HepG2 (cell line): ENCODE data around the gene SERTAD1. TPM values are rescaled to one million over a fixed set of nuclear protein-coding genes. Genes with fewer than 3 reads are reported as not detected.

Experiments used
- HMG20B ChIP-seq: conservative IDR thresholded peaks from 2 replicates; pipeline ENCODE4 v1.6.1; 2016; ENCODE audit warnings: missing genetic modification reagents, missing compliant biosample characterization
- KDM2A ChIP-seq: sonication (generic); formaldehyde crosslinking; IDR thresholded peaks from 2 replicates; pipeline ENCODE4 v1.4.0; 2020; ENCODE audit warnings: low read depth, missing genetic modification reagents, borderline replicate concordance
- KLF16 ChIP-seq, 2 experiments: sonication (generic) in 1 of 2; formaldehyde crosslinking in 1 of 2; IDR thresholded peaks; 2 replicates each; pipeline versions ENCODE4 v1.6.1 to v1.8.0; 2016 to 2023; ENCODE audit warnings: missing genetic modification reagents in 2 of 2, missing compliant biosample characterization in 1 of 2
- MEF2D ChIP-seq: sonication (generic); formaldehyde crosslinking; IDR thresholded peaks from 2 replicates; pipeline ENCODE4 v1.5.1; 2020; ENCODE audit warnings: mild to moderate bottlenecking, missing genetic modification reagents
- MEIS1 ChIP-seq: sonication (generic); formaldehyde crosslinking; IDR thresholded peaks from 2 replicates; pipeline ENCODE4 v1.9.0; 2021; ENCODE audit warnings: mild to moderate bottlenecking, missing genetic modification reagents, moderate library complexity, borderline replicate concordance
- NFYB ChIP-seq: sonication (generic); formaldehyde crosslinking; IDR thresholded peaks from 2 replicates; pipeline ENCODE4 v1.4.0; 2020; ENCODE audit warnings: missing genetic modification reagents
- SALL1 ChIP-seq: sonication (generic); formaldehyde crosslinking; IDR thresholded peaks from 2 replicates; pipeline ENCODE4 v1.8.0; 2022; ENCODE audit warnings: mild to moderate bottlenecking, missing genetic modification reagents
- SNAI1 ChIP-seq: sonication (generic); formaldehyde crosslinking; IDR thresholded peaks from 2 replicates; pipeline ENCODE4 v1.5.0; 2020; ENCODE audit warnings: mild to moderate bottlenecking, missing genetic modification reagents, borderline replicate concordance
- YEATS2 ChIP-seq: sonication (generic); formaldehyde crosslinking; IDR thresholded peaks from 2 replicates; pipeline ENCODE4 v1.4.0; 2020; ENCODE audit warnings: missing genetic modification reagents, borderline replicate concordance
- YEATS4 ChIP-seq: sonication (generic); formaldehyde crosslinking; IDR thresholded peaks from 2 replicates; pipeline ENCODE4 v1.4.0; 2020; ENCODE audit warnings: missing genetic modification reagents, borderline replicate concordance
- ZBTB20 ChIP-seq: sonication (generic); formaldehyde crosslinking; IDR thresholded peaks from 2 replicates; pipeline ENCODE4 v1.8.1; 2023; ENCODE audit warnings: missing genetic modification reagents, low read depth, mild to moderate bottlenecking, borderline replicate concordance
- ZFP1 ChIP-seq: IDR thresholded peaks from 2 replicates; pipeline ENCODE4 v1.6.1; 2016
- ZNF253 ChIP-seq: sonication (generic); formaldehyde crosslinking; IDR thresholded peaks from 2 replicates; pipeline ENCODE4 v1.8.0; 2022; ENCODE audit warnings: mild to moderate bottlenecking, missing genetic modification reagents, borderline replicate concordance
- ZNF367 ChIP-seq: sonication (generic); formaldehyde crosslinking; IDR thresholded peaks from 2 replicates; pipeline ENCODE4 v1.4.0; 2020; ENCODE audit warnings: missing genetic modification reagents, borderline replicate concordance
- ZNF530 ChIP-seq: sonication (generic); formaldehyde crosslinking; IDR thresholded peaks from 2 replicates; pipeline ENCODE4 v1.5.0; 2020; ENCODE audit warnings: low read depth, mild to moderate bottlenecking, missing genetic modification reagents
- ZNF761 ChIP-seq: sonication (generic); formaldehyde crosslinking; conservative IDR thresholded peaks from 2 replicates; pipeline ENCODE4 v1.4.0; 2020; ENCODE audit warnings: mild to moderate bottlenecking, missing genetic modification reagents
- polyA plus RNA-seq, 8 experiments: library from polyadenylated mRNA; depleted of rRNA in 3 of 8; stranded (reverse) in 7 of 8; unstranded in 1 of 8; fragments of >200 nt; fragmentation: Illumina TruSeq in 4 of 8; extraction: Trizol in 4 of 8; gene quantifications; 2 replicates each; pipeline versions ENCODE4 v1.2.1 to v1.2.3, GENCODE V29; 2011 to 2016; ENCODE audit warnings: low read depth in 4 of 8, missing spikeins in 1 of 8, mixed read lengths in 1 of 8; ENCODE audit not compliant: insufficient read depth in 1 of 8
- total RNA-seq, 5 experiments: library from RNA; depleted of rRNA; stranded (reverse); fragments of >200 nt; fragmentation: Illumina TruSeq; extraction: Trizol; gene quantifications; 2 replicates each; pipeline ENCODE4 v1.2.3, GENCODE V29; 2016; ENCODE audit warnings: low read depth in 1 of 5
- TF ChIP-seq, protein P1 (sequence below): sonication (generic); formaldehyde crosslinking; IDR thresholded peaks from 2 replicates; pipeline ENCODE4 v1.4.0; 2020; ENCODE audit warnings: mild to moderate bottlenecking, missing genetic modification reagents
- TF ChIP-seq, protein P2 (sequence below): sonication (generic); formaldehyde crosslinking; IDR thresholded peaks from 2 replicates; pipeline ENCODE4 v1.5.1; 2020; ENCODE audit warnings: mild to moderate bottlenecking, missing genetic modification reagents, moderate library complexity
- TF ChIP-seq, protein P3 (sequence below): sonication (generic); formaldehyde crosslinking; IDR thresholded peaks from 2 replicates; pipeline ENCODE4 v1.5.0; 2020; ENCODE audit warnings: mild to moderate bottlenecking, missing genetic modification reagents, borderline replicate concordance
- TF ChIP-seq, protein P4 (sequence below): sonication (generic); formaldehyde crosslinking; IDR thresholded peaks from 2 replicates; pipeline ENCODE4 v1.5.1; 2020; ENCODE audit warnings: missing genetic modification reagents, mild to moderate bottlenecking, borderline replicate concordance

SERTAD1 gene
- total and polyA plus RNA-seq, 2 of the 13 experiments (the other 11 are each of a cell fraction or from before 2014, with no cell fraction given): 4.3 to 4.5 TPM

DNA sequence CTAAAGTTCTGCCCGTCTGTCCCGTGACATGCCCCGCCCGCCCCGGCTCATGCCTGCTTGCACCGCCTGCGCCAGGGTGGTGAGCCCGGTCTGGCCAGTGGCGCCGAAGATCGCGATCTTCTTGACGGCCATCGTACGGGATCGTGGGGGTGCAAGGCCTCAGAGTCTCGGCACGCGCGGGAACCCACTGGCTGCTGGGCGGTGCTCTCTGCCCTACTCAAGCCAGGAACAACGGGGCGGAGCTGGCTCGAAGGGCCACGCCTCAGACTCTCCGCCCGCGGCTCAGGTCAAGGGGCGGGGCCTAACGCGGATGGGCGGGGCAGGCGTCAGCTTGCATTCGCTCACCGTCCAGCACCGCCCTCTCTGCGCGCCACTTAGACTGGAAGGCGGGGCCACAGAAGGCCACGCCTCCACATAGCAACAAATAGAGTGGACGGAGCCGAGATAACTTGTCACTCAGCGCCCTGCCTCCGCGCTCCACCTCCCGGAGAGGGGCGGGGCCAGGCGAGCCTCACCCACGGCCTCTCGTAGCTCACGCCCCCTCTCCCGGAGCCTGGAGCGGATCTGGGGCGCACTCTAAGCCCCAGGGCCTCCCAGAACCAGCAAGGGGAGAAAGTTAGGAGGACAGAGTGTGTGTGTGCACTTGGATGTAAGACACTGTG lies 39.9 kb upstream of the SERTAD1 start, which contains the start of gene BLVRB (continued):
- TF ChIP-seq, protein P1, sequence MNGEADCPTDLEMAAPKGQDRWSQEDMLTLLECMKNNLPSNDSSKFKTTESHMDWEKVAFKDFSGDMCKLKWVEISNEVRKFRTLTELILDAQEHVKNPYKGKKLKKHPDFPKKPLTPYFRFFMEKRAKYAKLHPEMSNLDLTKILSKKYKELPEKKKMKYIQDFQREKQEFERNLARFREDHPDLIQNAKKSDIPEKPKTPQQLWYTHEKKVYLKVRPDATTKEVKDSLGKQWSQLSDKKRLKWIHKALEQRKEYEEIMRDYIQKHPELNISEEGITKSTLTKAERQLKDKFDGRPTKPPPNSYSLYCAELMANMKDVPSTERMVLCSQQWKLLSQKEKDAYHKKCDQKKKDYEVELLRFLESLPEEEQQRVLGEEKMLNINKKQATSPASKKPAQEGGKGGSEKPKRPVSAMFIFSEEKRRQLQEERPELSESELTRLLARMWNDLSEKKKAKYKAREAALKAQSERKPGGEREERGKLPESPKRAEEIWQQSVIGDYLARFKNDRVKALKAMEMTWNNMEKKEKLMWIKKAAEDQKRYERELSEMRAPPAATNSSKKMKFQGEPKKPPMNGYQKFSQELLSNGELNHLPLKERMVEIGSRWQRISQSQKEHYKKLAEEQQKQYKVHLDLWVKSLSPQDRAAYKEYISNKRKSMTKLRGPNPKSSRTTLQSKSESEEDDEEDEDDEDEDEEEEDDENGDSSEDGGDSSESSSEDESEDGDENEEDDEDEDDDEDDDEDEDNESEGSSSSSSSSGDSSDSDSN: peak; percentile 56; the same call in 1 of the 2 replicates
- TF ChIP-seq, protein P2, sequence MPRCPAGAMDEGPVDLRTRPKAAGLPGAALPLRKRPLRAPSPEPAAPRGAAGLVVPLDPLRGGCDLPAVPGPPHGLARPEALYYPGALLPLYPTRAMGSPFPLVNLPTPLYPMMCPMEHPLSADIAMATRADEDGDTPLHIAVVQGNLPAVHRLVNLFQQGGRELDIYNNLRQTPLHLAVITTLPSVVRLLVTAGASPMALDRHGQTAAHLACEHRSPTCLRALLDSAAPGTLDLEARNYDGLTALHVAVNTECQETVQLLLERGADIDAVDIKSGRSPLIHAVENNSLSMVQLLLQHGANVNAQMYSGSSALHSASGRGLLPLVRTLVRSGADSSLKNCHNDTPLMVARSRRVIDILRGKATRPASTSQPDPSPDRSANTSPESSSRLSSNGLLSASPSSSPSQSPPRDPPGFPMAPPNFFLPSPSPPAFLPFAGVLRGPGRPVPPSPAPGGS (CRISPR knock-in tag): peak; percentile 27; the same call in 1 of the 2 replicates
- TF ChIP-seq KLF16 (CRISPR knock-in tag; IDR thresholded peaks at IDR 0.05) (peak in 1 of 2 experiments; percentile 60; a peak in 1 of 4 replicates), ZNF761 (CRISPR knock-in tag) (0 out of 2 replicates have a peak, but pooled peaks have one; percentile 27), ZNF367 (CRISPR knock-in tag) (no peak), SNAI1 (CRISPR knock-in tag) (no peak), YEATS4 (CRISPR knock-in tag) (peak; percentile 44; the same call in 1 of the 2 replicates), ZNF530 (CRISPR knock-in tag) (no peak), HMG20B (CRISPR knock-in tag) (no peak), MEF2D (CRISPR knock-in tag) (no peak), YEATS2 (CRISPR knock-in tag) (peak; percentile 41; the same call in 1 of the 2 replicates), MEIS1 (CRISPR knock-in tag) (peak; percentile 84), KDM2A (CRISPR knock-in tag) (peak; percentile 47; the same call in 1 of the 2 replicates), ZNF253 (CRISPR knock-in tag) (0 out of 2 replicates have a peak, but pooled peaks have one; percentile 9), ZFP1 (CRISPR knock-in tag) (no peak), ZBTB20 (CRISPR knock-in tag) (0 out of 2 replicates have a peak, but pooled peaks have one; percentile 42), NFYB (CRISPR knock-in tag) (peak; percentile 81), SALL1 (CRISPR knock-in tag) (peak; percentile 65)
- TF ChIP-seq, protein P3, sequence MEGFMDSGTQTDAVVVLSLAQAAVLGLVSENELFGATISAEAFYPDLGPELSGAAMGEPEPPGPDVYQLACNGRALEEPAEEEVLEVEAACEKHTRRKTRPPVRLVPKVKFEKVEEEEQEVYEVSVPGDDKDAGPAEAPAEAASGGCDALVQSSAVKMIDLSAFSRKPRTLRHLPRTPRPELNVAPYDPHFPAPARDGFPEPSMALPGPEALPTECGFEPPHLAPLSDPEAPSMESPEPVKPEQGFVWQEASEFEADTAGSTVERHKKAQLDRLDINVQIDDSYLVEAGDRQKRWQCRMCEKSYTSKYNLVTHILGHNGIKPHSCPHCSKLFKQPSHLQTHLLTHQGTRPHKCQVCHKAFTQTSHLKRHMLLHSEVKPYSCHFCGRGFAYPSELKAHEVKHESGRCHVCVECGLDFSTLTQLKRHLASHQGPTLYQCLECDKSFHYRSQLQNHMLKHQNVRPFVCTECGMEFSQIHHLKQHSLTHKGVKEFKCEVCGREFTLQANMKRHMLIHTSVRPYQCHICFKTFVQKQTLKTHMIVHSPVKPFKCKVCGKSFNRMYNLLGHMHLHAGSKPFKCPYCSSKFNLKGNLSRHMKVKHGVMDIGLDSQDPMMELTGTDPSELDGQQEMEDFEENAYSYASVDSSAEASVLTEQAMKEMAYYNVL: peak; percentile 46; the same call in 1 of the 2 replicates
- TF ChIP-seq, protein P4, sequence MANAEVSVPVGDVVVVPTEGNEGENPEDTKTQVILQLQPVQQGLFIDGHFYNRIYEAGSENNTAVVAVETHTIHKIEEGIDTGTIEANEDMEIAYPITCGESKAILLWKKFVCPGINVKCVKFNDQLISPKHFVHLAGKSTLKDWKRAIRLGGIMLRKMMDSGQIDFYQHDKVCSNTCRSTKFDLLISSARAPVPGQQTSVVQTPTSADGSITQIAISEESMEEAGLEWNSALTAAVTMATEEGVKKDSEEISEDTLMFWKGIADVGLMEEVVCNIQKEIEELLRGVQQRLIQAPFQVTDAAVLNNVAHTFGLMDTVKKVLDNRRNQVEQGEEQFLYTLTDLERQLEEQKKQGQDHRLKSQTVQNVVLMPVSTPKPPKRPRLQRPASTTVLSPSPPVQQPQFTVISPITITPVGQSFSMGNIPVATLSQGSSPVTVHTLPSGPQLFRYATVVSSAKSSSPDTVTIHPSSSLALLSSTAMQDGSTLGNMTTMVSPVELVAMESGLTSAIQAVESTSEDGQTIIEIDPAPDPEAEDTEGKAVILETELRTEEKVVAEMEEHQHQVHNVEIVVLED (CRISPR knock-in tag): peak; percentile 73; the same call in 1 of the 2 replicates
